AG08396 (cell line): ENCODE results near the gene GZF1.
A peak's percentile ranks its signal among the peaks of the same experiment; 100 is the strongest.

Experiments used
- DNase-seq: peaks from one replicate; pipeline ENCODE4 v3.0.0; 2012; ENCODE audit warnings: low spot score, mixed read lengths

Gene GZF1

GRCh38 chr20:23369072-23369823 lies 7.3 kb downstream of the GZF1 start:
- no peak for DNase-seq

GRCh38 chr20:23370274-23370673 lies 8.3 kb downstream of the GZF1 start:
- no peak for DNase-seq

GRCh38 chr20:23370873-23371272 lies 8.9 kb downstream of the GZF1 start:
- DNase-seq: no peak

GRCh38 chr20:23371496-23371895 lies 9.5 kb downstream of the GZF1 start:
- no peak for DNase-seq

GRCh38 chr20:23374441-23374840 lies 12.5 kb downstream of the GZF1 start:
- no peak for DNase-seq

- DNase-seq: no peak
Observed at GRCh38 chr20:23375827-23376226, 13.8 kb downstream of the GZF1 start.

- no peak for DNase-seq
Observed at GRCh38 chr20:23379772-23380171, 17.8 kb downstream of the GZF1 start.

- no peak for DNase-seq
Observed at GRCh38 chr20:23381876-23382275, 19.9 kb downstream of the GZF1 start.

GRCh38 chr20:23386304-23387117 lies 24.5 kb downstream of the GZF1 start:
- no peak for DNase-seq

- DNase-seq: no peak
Observed at GRCh38 chr20:23387118-23387443, 25.1 kb downstream of the GZF1 start.

- no peak for DNase-seq
Observed at GRCh38 chr20:23390091-23390774, 28.3 kb downstream of the GZF1 start.

- DNase-seq: no peak
Observed at GRCh38 chr20:23391707-23392310, 29.8 kb downstream of the GZF1 start.

- no peak for DNase-seq
Observed at GRCh38 chr20:23393996-23394775, 32.2 kb downstream of the GZF1 start.

GRCh38 chr20:23396950-23397627 lies 35.1 kb downstream of the GZF1 start:
- DNase-seq: no peak

GRCh38 chr20:23397961-23398360 lies 36.0 kb downstream of the GZF1 start:
- DNase-seq: peak; percentile 35

- DNase-seq: no peak
Observed at GRCh38 chr20:23399568-23400241, 37.7 kb downstream of the GZF1 start.

- DNase-seq: no peak
Observed at GRCh38 chr20:23401051-23401450, 39.1 kb downstream of the GZF1 start.

- DNase-seq: no peak
Observed at GRCh38 chr20:23403751-23404150, 41.8 kb downstream of the GZF1 start.

- no peak for DNase-seq
Observed at GRCh38 chr20:23404196-23404595, 42.2 kb downstream of the GZF1 start.

GRCh38 chr20:23406880-23407279 lies 44.9 kb downstream of the GZF1 start:
- DNase-seq: no peak
